K562 (cell line): ENCODE measurements around the gene GRIPAP1. TPM values are rescaled to one million over a fixed set of nuclear protein-coding genes. Genes with fewer than 3 reads are reported as not detected.

Experiments
- ELF2 ChIP-seq: fragments of 250-450 bp; sonication (Bioruptor Pico); IDR thresholded peaks from 2 replicates; pipeline ENCODE4 v1.5.0; 2021; ENCODE audit warnings: mild to moderate bottlenecking
- FUS ChIP-seq: fragments of 200-400 bp; formaldehyde crosslinking; optimal IDR thresholded peaks from 2 replicates; pipeline ENCODE3; 2017; ENCODE audit warnings: low read depth, low read length
- HMG20B ChIP-seq: fragments of 250-450 bp; sonication (Bioruptor Pico); IDR thresholded peaks from 2 replicates; pipeline ENCODE4 v1.5.0; 2021; ENCODE audit warnings: mild to moderate bottlenecking
- HOXB6 ChIP-seq: fragments of 250-450 bp; sonication (Bioruptor Pico); IDR thresholded peaks from 2 replicates; pipeline ENCODE4 v1.5.1; 2022; ENCODE audit warnings: mild to moderate bottlenecking, borderline replicate concordance
- NFE2L1 ChIP-seq: fragments of 450-650 bp; IDR thresholded peaks from 2 replicates; pipeline ENCODE4 v1.6.1; 2016; ENCODE audit warnings: missing genetic modification characterization, low read depth, mild to moderate bottlenecking, missing compliant biosample characterization, moderate library complexity, borderline replicate concordance
- NFIX ChIP-seq: fragments of 250-450 bp; sonication (Bioruptor Pico); IDR thresholded peaks from 2 replicates; pipeline ENCODE4 v1.4.0; 2020; ENCODE audit warnings: low read depth, mild to moderate bottlenecking, moderate library complexity
- NR2C2 ChIP-seq, 2 experiments: fragments of 200-800 bp in 1 of 2; sonication (Bioruptor generic) in 1 of 2; sonication (generic) in 1 of 2; formaldehyde crosslinking in 1 of 2; IDR thresholded peaks; 2 replicates each; pipeline versions ENCODE4 v1.6.1 to v1.8.0; 2016 to 2022; ENCODE audit warnings: mild to moderate bottlenecking in 1 of 2, missing compliant biosample characterization in 1 of 2, missing genetic modification characterization in 1 of 2, missing genetic modification reagents in 1 of 2
- PHF21A ChIP-seq: fragments of 450-650 bp; IDR thresholded peaks from 2 replicates; pipeline ENCODE4 v1.6.1; 2017; ENCODE audit warnings: low read depth, borderline replicate concordance
- ZFP30 ChIP-seq: fragments of 250-450 bp; sonication (Bioruptor Pico); IDR thresholded peaks from 2 replicates; pipeline ENCODE4 v1.8.0; 2022; ENCODE audit warnings: moderate library complexity, mild to moderate bottlenecking, inconsistent platforms, borderline replicate concordance
- ZNF23 ChIP-seq: fragments of 250-450 bp; sonication (Bioruptor Pico); IDR thresholded peaks from 2 replicates; pipeline ENCODE4 v1.4.0; 2020; ENCODE audit warnings: mild to moderate bottlenecking
- ZNF445 ChIP-seq: fragments of 250-450 bp; sonication (Bioruptor Pico); IDR thresholded peaks from 2 replicates; pipeline ENCODE4 v1.4.0; 2020; ENCODE audit warnings: low read depth, mild to moderate bottlenecking, moderate library complexity
- ZNF696 ChIP-seq: fragments of 250-450 bp; sonication (Bioruptor Pico); conservative IDR thresholded peaks from 2 replicates; pipeline ENCODE4 v1.4.0; 2020; ENCODE audit warnings: mild to moderate bottlenecking, moderate library complexity
- ZSCAN29 ChIP-seq: fragments of 450-650 bp; IDR thresholded peaks from 2 replicates; pipeline ENCODE4 v1.6.1; 2017
- polyA plus RNA-seq, 8 experiments: library from polyadenylated mRNA; depleted of rRNA in 4 of 8; stranded (reverse) in 5 of 8; unstranded in 3 of 8; fragments of >200 nt; fragmentation: Nextera tagmentation in 2 of 8; fragmentation: Illumina TruSeq in 1 of 8; extraction: Ambion mirVana in 2 of 8; extraction: Trizol in 1 of 8; gene quantifications; 2 replicates each; pipeline versions ENCODE4 v1.2.1 to v1.2.3, GENCODE V29; 2011 to 2014; ENCODE audit warnings: inconsistent platforms in 1 of 8, missing spikeins in 1 of 8
- total RNA-seq, 7 experiments: library from RNA; depleted of rRNA in 6 of 7; stranded (reverse); fragments of >200 nt in 6 of 7; fragmentation: Illumina TruSeq in 2 of 7; extraction: Trizol in 2 of 7; gene quantifications; 2 replicates each; pipeline versions ENCODE4 v1.2.1 to v1.2.3, GENCODE V29; 2011 to 2021; ENCODE audit warnings: low replicate concordance in 1 of 7
- TF ChIP-seq, protein P1 (sequence below), 2 experiments: fragments of 450-650 bp; formaldehyde crosslinking in 1 of 2; IDR thresholded peaks; 2 replicates each; pipeline versions ENCODE4 v1.4.0 to v1.6.1; 2014 to 2020; ENCODE audit warnings: mild to moderate bottlenecking in 2 of 2, borderline replicate concordance in 1 of 2, low read depth in 1 of 2
- TF ChIP-seq, protein P2 (sequence below): IDR thresholded peaks from 3 replicates; pipeline ENCODE4 v1.6.1; 2011; ENCODE audit warnings: borderline replicate concordance, mild to moderate bottlenecking, moderate library complexity; ENCODE audit not compliant: insufficient read length; ENCODE audit errors: extremely low read depth
- TF ChIP-seq, protein P3 (sequence below): fragments of 450-650 bp; IDR thresholded peaks from 2 replicates; pipeline ENCODE4 v1.6.1; 2016

GRIPAP1 gene
- total and polyA plus RNA-seq, 9 of the 15 experiments (the other 6 are each of a cell fraction or from before 2014, with no cell fraction given): 4.1 to 41.6 (median 24.0) TPM

DNA sequence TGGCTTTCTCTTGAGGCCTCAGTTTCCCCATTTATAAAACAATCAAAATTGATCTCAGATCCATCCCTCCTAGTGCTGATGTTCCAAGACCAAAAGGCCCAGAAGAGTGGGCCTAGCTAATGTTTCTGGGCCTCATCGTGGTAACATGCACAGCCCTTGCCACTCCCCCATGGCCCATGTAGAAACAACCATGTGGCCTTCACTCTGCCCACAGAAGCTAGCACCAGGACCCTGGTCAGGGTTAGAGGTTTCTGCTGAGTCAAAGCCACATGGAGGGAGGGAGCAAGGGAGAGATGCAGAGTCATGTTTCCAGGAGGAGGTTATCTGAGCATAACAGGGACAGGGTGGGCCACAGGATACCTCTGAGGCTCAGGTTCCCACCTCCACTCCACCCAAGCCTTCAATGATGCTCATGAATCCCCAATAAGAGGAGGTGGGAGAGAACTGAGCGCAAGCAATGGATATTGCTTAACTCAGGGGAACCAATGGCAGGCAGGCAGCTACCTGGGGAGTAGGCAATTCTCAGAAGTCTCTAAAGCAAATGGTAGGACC is 61.6 kb downstream of the GRIPAP1 start (continued):
- TF ChIP-seq, protein P1, sequence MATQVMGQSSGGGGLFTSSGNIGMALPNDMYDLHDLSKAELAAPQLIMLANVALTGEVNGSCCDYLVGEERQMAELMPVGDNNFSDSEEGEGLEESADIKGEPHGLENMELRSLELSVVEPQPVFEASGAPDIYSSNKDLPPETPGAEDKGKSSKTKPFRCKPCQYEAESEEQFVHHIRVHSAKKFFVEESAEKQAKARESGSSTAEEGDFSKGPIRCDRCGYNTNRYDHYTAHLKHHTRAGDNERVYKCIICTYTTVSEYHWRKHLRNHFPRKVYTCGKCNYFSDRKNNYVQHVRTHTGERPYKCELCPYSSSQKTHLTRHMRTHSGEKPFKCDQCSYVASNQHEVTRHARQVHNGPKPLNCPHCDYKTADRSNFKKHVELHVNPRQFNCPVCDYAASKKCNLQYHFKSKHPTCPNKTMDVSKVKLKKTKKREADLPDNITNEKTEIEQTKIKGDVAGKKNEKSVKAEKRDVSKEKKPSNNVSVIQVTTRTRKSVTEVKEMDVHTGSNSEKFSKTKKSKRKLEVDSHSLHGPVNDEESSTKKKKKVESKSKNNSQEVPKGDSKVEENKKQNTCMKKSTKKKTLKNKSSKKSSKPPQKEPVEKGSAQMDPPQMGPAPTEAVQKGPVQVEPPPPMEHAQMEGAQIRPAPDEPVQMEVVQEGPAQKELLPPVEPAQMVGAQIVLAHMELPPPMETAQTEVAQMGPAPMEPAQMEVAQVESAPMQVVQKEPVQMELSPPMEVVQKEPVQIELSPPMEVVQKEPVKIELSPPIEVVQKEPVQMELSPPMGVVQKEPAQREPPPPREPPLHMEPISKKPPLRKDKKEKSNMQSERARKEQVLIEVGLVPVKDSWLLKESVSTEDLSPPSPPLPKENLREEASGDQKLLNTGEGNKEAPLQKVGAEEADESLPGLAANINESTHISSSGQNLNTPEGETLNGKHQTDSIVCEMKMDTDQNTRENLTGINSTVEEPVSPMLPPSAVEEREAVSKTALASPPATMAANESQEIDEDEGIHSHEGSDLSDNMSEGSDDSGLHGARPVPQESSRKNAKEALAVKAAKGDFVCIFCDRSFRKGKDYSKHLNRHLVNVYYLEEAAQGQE (IDR thresholded peaks at IDR 0.05; ENCODE audit: borderline replicate concordance): peak; percentile 81
- TF ChIP-seq, protein P1 (CRISPR knock-in tag; IDR thresholded peaks at IDR 0.05; ENCODE audit: low read depth): no peak
- TF ChIP-seq ZNF445 (no peak), ZNF696 (no peak), NFIX (CRISPR knock-in tag) (no peak), PHF21A (no peak), ZFP30 (CRISPR knock-in tag) (no peak), NFE2L1 (tag) (no peak; the same call in 1 of the 2 replicates), ELF2 (CRISPR knock-in tag) (no peak), FUS (no peak), ZSCAN29 (no peak), HMG20B (CRISPR knock-in tag) (no peak), HOXB6 (CRISPR knock-in tag) (no peak), ZNF23 (CRISPR knock-in tag) (no peak), NR2C2 (CRISPR knock-in tag; IDR thresholded peaks at IDR 0.05) (no peak), NR2C2 (tag; IDR thresholded peaks at IDR 0.05) (peak; percentile 58)
- TF ChIP-seq, protein P2, sequence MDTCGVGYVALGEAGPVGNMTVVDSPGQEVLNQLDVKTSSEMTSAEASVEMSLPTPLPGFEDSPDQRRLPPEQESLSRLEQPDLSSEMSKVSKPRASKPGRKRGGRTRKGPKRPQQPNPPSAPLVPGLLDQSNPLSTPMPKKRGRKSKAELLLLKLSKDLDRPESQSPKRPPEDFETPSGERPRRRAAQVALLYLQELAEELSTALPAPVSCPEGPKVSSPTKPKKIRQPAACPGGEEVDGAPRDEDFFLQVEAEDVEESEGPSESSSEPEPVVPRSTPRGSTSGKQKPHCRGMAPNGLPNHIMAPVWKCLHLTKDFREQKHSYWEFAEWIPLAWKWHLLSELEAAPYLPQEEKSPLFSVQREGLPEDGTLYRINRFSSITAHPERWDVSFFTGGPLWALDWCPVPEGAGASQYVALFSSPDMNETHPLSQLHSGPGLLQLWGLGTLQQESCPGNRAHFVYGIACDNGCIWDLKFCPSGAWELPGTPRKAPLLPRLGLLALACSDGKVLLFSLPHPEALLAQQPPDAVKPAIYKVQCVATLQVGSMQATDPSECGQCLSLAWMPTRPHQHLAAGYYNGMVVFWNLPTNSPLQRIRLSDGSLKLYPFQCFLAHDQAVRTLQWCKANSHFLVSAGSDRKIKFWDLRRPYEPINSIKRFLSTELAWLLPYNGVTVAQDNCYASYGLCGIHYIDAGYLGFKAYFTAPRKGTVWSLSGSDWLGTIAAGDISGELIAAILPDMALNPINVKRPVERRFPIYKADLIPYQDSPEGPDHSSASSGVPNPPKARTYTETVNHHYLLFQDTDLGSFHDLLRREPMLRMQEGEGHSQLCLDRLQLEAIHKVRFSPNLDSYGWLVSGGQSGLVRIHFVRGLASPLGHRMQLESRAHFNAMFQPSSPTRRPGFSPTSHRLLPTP: no peak
- TF ChIP-seq, protein P3, sequence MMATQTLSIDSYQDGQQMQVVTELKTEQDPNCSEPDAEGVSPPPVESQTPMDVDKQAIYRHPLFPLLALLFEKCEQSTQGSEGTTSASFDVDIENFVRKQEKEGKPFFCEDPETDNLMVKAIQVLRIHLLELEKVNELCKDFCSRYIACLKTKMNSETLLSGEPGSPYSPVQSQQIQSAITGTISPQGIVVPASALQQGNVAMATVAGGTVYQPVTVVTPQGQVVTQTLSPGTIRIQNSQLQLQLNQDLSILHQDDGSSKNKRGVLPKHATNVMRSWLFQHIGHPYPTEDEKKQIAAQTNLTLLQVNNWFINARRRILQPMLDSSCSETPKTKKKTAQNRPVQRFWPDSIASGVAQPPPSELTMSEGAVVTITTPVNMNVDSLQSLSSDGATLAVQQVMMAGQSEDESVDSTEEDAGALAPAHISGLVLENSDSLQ: no peak; the same call in 1 of the 2 replicates
